ENCODE data around the gene LRRC26. TPM values are rescaled to one million over a fixed set of nuclear protein-coding genes. Genes with fewer than 3 reads are reported as not detected.

LRRC26 gene
- total RNA-seq, 1 experiment from 2014 or later: 2.4 TPM

DNA sequence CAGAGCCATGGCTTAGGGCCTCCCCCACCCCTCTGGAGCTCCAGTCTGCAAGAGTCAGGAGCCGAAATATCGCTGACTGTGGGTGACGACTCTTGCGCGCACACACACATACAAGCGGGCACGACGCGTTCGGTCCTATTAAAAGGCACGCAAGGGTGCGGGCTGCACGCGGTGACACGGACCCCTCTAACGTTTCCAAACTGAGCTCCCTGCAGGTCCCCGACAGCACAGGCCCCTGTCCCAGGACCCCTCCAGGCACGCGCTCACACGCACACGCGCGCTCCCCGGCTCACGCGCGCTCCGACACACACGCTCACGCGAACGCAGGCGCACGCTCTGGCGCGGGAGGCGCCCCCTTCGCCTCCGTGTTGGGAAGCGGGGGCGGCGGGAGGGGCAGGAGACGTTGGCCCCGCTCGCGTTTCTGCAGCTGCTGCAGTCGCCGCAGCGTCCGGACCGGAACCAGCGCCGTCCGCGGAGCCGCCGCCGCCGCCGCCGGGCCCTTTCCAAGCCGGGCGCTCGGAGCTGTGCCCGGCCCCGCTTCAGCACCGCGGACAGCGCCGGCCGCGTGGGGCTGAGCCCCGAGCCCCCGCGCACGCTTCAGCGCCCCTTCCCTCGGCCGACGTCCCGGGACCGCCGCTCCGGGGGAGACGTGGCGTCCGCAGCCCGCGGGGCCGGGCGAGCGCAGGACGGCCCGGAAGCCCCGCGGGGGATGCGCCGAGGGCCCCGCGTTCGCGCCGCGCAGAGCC, 31.0 kb downstream of the LRRC26 start, which contains the start of gene GRIN1:
Gene GRIN1 (plus strand): TSS at position 433 of the 746 bp plus-strand sequence. CDS start 333 bp downstream, outside the sequence.
- Histone ChIP-seq H3K4me1 (ENCODE audit: control insufficient read depth in 1 of 2, insufficient read depth in 2 of 2, low read length in 2 of 2) (peaks cover 12 to 18% of the 10 kb centered on the region in 2 experiments), H3K9ac (ENCODE audit: low read length) (no peak within 1 kb of the TSS), H3K9me2 (ENCODE audit: insufficient read depth) (no peaks in the 10 kb centered on the region), H3K27ac (ENCODE audit: low read depth, low read length) (no peak within 1 kb of the TSS), H4K20me1 (ENCODE audit: insufficient read depth) (no peaks in the 10 kb centered on the region), H3K79me2 (ENCODE audit: insufficient read depth, low read length) (no peaks in the 10 kb centered on the region), H3K36me3 (ENCODE audit: control insufficient read depth in 1 of 2, insufficient read depth in 2 of 2, low read length in 2 of 2) (no peaks in the 10 kb centered on the region), H3K4me3 (replicated peaks in 1 of 2; ENCODE audit: low read depth in 1 of 2, low read length in 2 of 2) (no peak within 1 kb of the TSS), H3K9me3 (ENCODE audit: control insufficient read depth in 1 of 2, insufficient read depth in 1 of 2, low read depth in 1 of 2, low read length in 2 of 2) (no peaks in the 10 kb centered on the region), H2AFZ (ENCODE audit: low read depth, low read length, poor library complexity, severe bottlenecking) (no peak within 1 kb of the TSS), H3K27me3 (ENCODE audit: insufficient read depth, low read length) (no peaks in the 10 kb centered on the region), H3K4me2 (ENCODE audit: low read length) (no peak within 1 kb of the TSS)
- CTCF ChIA-PET: no interaction called here
- RAD21 ChIA-PET (ENCODE audit: low non-redundant PET in 1 of 2, low total read pairs in 2 of 2, uncharacterized antibody in 2 of 2, unreplicated experiment in 2 of 2): no interaction called here
- DNase-seq (ENCODE audit: low read depth, low spot score) (no peak), ATAC-seq (no peak)
- intact Hi-C loops (cut with micrococcal nuclease): no loop called here
- TF ChIP-seq SIN3A (IDR thresholded peaks at IDR 0.05; ENCODE audit: low read depth) (no peak), TCF7L2 (IDR thresholded peaks at IDR 0.05; ENCODE audit: borderline replicate concordance, extremely low read depth, insufficient read depth, insufficient read length) (no peak), EZH2 (IDR thresholded peaks at IDR 0.05) (no peak), RAD21 (IDR thresholded peaks at IDR 0.05; ENCODE audit: low read depth) (no peak), EGR1 (IDR thresholded peaks at IDR 0.05; ENCODE audit: low read depth) (no peak), SP1 (IDR thresholded peaks at IDR 0.05; ENCODE audit: low read depth) (no peak), SRF (IDR thresholded peaks at IDR 0.05; ENCODE audit: low read depth) (no peak), ELF1 (IDR thresholded peaks at IDR 0.05; ENCODE audit: borderline replicate concordance, low read depth) (no peak), EZH2phosphoT487 (IDR thresholded peaks at IDR 0.05; ENCODE audit: borderline replicate concordance) (no peak), ZFX (IDR thresholded peaks at IDR 0.05) (no peak), YY1 (IDR thresholded peaks at IDR 0.05; ENCODE audit: extremely low read depth, insufficient replicate concordance, low read depth, low read length) (no peak), JUND (IDR thresholded peaks at IDR 0.05) (no peak), CBX3 (IDR thresholded peaks at IDR 0.05; ENCODE audit: low read depth) (no peak), CEBPB (IDR thresholded peaks at IDR 0.05; ENCODE audit: low read depth) (no peak)
- TF ChIP-seq, protein P1, sequence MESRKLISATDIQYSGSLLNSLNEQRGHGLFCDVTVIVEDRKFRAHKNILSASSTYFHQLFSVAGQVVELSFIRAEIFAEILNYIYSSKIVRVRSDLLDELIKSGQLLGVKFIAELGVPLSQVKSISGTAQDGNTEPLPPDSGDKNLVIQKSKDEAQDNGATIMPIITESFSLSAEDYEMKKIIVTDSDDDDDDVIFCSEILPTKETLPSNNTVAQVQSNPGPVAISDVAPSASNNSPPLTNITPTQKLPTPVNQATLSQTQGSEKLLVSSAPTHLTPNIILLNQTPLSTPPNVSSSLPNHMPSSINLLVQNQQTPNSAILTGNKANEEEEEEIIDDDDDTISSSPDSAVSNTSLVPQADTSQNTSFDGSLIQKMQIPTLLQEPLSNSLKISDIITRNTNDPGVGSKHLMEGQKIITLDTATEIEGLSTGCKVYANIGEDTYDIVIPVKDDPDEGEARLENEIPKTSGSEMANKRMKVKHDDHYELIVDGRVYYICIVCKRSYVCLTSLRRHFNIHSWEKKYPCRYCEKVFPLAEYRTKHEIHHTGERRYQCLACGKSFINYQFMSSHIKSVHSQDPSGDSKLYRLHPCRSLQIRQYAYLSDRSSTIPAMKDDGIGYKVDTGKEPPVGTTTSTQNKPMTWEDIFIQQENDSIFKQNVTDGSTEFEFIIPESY (IDR thresholded peaks at IDR 0.05; ENCODE audit: extremely low read depth, insufficient replicate concordance, low read length): no peak
- TF ChIP-seq, protein P2, sequence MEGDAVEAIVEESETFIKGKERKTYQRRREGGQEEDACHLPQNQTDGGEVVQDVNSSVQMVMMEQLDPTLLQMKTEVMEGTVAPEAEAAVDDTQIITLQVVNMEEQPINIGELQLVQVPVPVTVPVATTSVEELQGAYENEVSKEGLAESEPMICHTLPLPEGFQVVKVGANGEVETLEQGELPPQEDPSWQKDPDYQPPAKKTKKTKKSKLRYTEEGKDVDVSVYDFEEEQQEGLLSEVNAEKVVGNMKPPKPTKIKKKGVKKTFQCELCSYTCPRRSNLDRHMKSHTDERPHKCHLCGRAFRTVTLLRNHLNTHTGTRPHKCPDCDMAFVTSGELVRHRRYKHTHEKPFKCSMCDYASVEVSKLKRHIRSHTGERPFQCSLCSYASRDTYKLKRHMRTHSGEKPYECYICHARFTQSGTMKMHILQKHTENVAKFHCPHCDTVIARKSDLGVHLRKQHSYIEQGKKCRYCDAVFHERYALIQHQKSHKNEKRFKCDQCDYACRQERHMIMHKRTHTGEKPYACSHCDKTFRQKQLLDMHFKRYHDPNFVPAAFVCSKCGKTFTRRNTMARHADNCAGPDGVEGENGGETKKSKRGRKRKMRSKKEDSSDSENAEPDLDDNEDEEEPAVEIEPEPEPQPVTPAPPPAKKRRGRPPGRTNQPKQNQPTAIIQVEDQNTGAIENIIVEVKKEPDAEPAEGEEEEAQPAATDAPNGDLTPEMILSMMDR (IDR thresholded peaks at IDR 0.05 in 2 of 3, conservative IDR thresholded peaks at IDR 0.05 in 1 of 3; ENCODE audit: borderline replicate concordance in 1 of 3, insufficient read depth in 1 of 3, low read depth in 2 of 3, low read length in 2 of 3): no peak
- TF ChIP-seq, protein P3, sequence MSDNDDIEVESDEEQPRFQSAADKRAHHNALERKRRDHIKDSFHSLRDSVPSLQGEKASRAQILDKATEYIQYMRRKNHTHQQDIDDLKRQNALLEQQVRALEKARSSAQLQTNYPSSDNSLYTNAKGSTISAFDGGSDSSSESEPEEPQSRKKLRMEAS (IDR thresholded peaks at IDR 0.05): no peak
- TF ChIP-seq, protein P4, sequence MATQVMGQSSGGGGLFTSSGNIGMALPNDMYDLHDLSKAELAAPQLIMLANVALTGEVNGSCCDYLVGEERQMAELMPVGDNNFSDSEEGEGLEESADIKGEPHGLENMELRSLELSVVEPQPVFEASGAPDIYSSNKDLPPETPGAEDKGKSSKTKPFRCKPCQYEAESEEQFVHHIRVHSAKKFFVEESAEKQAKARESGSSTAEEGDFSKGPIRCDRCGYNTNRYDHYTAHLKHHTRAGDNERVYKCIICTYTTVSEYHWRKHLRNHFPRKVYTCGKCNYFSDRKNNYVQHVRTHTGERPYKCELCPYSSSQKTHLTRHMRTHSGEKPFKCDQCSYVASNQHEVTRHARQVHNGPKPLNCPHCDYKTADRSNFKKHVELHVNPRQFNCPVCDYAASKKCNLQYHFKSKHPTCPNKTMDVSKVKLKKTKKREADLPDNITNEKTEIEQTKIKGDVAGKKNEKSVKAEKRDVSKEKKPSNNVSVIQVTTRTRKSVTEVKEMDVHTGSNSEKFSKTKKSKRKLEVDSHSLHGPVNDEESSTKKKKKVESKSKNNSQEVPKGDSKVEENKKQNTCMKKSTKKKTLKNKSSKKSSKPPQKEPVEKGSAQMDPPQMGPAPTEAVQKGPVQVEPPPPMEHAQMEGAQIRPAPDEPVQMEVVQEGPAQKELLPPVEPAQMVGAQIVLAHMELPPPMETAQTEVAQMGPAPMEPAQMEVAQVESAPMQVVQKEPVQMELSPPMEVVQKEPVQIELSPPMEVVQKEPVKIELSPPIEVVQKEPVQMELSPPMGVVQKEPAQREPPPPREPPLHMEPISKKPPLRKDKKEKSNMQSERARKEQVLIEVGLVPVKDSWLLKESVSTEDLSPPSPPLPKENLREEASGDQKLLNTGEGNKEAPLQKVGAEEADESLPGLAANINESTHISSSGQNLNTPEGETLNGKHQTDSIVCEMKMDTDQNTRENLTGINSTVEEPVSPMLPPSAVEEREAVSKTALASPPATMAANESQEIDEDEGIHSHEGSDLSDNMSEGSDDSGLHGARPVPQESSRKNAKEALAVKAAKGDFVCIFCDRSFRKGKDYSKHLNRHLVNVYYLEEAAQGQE (IDR thresholded peaks at IDR 0.05; ENCODE audit: low read depth): no peak; the same call in 1 of the 2 replicates
- TF ChIP-seq, protein P5, sequence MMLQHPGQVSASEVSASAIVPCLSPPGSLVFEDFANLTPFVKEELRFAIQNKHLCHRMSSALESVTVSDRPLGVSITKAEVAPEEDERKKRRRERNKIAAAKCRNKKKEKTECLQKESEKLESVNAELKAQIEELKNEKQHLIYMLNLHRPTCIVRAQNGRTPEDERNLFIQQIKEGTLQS (IDR thresholded peaks at IDR 0.05): no peak
- POLR2A ChIA-PET: no interaction called here
- no TSS peak for BruUV-seq (replicated peaks)

Measured in HCT116 (cell line).